Left lung (tissue), 10 donors: ENCODE data around the gene TMEM238L. TPM values are rescaled to one million over a fixed set of nuclear protein-coding genes. Genes with fewer than 3 reads are reported as not detected.

Experiments used
- ATAC-seq: fragments of 200-7000 bp; cut with Tn5 transposase; one replicate; pipeline ENCODE4 v1.9.1; 2020; ENCODE audit warnings: moderate library complexity
- DNase-seq, 4 donors: peaks; one replicate each; pipeline ENCODE4 v3.0.0-alpha.2; 2013 to 2020
- H3K27ac ChIP-seq, 2 donors: fragments of 200-600 bp; sonication (generic) in 1 of 2; one replicate each; pipeline versions ENCODE4 v1.5.0 to v1.8.0; 2020 to 2021
- H3K27me3 ChIP-seq, 2 donors: fragments of 200-600 bp; sonication (generic) in 1 of 2; one replicate each; pipeline versions ENCODE4 v1.5.0 to v1.8.0; 2020 to 2021
- H3K36me3 ChIP-seq, 2 donors: fragments of 200-600 bp; sonication (generic) in 1 of 2; one replicate each; pipeline versions ENCODE4 v1.5.0 to v1.8.0; 2020 to 2021
- H3K4me1 ChIP-seq, 2 donors: fragments of 200-600 bp; one replicate each; pipeline ENCODE4 v1.8.0; 2021
- H3K4me3 ChIP-seq, 2 donors: fragments of 200-600 bp; sonication (generic) in 1 of 2; one replicate each; pipeline versions ENCODE4 v1.5.0 to v1.8.0; 2020 to 2021; ENCODE audit warnings: mild to moderate bottlenecking in 1 of 2
- H3K9me3 ChIP-seq, 2 donors: fragments of 200-600 bp; sonication (generic) in 1 of 2; one replicate each; pipeline versions ENCODE4 v1.5.0 to v1.8.0; 2020 to 2021
- intact Hi-C, 2 donors: fragments of 100-400 bp; cut with DNase I; formaldehyde crosslinking; loops; one replicate each; pipeline versions ENCODE4 v1.11.2 to v1.14.2; 2022
- polyA plus RNA-seq, 6 donors: library from polyadenylated mRNA; unstranded; fragments of 120-200 nt; gene quantifications; one replicate each; pipeline ENCODE4 v1.2.1, GENCODE V29; 2013; ENCODE audit not compliant: insufficient read length in 6 of 6
- total RNA-seq, 2 donors: library from RNA; stranded (reverse); fragmentation: NEBNext Ultra II Directional; extraction: Animal tissue kit (Norgen Biotek cat#: 25700); gene quantifications; one replicate each; pipeline ENCODE4 v1.2.1, GENCODE V29; 2021
- TF ChIP-seq, protein P1 (sequence below), 2 donors: fragments of 200-600 bp; sonication (generic) in 1 of 2; IDR thresholded peaks; one replicate each; pipeline versions ENCODE4 v1.5.0 to v1.8.0; 2021; ENCODE audit warnings: antibody characterized with exemption in 2 of 2
- donor health status: DM: no; HTN: yes; CAD: no.
- donor health status: DM: no; HTN: no; CAD: no.

Gene TMEM238L
- total and polyA plus RNA-seq, 8 donors, result 0.21 to 0.34 TPM; not detected in 6

DNA sequence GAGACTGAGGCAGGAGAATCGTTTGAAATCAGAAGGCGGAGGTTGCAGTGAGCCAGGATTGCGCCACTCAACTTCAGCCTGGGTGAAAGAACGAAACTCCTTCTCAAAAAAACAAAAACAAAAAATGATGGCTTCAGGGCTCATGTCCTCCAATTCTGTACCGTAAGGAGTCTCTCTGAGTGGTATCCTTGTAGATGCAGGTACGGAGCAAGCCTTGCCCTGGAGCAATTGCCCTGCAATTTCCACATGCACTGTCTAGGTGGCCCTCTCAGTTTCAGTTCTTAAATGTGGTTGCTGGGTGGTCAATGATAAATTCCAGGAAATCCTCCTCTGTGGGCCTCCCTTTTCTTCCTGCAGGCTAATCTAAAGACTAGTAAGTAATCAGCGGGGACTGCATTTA lies 10.6 kb downstream of the TMEM238L start:
- TF ChIP-seq, protein P1, sequence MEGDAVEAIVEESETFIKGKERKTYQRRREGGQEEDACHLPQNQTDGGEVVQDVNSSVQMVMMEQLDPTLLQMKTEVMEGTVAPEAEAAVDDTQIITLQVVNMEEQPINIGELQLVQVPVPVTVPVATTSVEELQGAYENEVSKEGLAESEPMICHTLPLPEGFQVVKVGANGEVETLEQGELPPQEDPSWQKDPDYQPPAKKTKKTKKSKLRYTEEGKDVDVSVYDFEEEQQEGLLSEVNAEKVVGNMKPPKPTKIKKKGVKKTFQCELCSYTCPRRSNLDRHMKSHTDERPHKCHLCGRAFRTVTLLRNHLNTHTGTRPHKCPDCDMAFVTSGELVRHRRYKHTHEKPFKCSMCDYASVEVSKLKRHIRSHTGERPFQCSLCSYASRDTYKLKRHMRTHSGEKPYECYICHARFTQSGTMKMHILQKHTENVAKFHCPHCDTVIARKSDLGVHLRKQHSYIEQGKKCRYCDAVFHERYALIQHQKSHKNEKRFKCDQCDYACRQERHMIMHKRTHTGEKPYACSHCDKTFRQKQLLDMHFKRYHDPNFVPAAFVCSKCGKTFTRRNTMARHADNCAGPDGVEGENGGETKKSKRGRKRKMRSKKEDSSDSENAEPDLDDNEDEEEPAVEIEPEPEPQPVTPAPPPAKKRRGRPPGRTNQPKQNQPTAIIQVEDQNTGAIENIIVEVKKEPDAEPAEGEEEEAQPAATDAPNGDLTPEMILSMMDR (IDR thresholded peaks at IDR 0.05), result no peak
- no peaks in the 10 kb centered on the region for H3K27me3 ChIP-seq
- H3K27ac ChIP-seq, result no peak overlapping the region

DNA sequence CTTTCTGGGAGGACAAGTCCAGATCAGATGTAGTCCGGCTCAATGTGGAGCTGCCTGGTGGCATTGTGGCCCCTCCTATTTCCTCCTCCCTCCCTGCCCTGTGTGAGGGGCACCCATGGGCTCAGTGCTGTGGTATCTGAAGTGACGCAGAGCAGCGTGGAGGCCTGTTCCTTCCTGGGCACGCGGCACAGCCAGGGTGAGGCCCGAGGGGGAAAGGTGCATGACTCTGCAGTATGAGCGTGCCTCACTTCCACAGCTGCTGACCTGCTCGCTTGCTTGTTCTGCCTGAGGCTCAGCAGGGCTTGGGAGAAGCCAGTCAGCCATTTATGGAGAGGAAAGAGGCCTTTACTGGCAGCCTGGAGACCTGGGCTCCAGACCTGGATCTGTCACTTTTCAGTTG lies 11.7 kb downstream of the TMEM238L start:
- no peaks in the 10 kb centered on the region for H3K4me1 ChIP-seq
- no peaks in the 10 kb centered on the region for H3K9me3 ChIP-seq
- no peaks in the 10 kb centered on the region for H3K36me3 ChIP-seq
- no peak overlapping the region for H3K27ac ChIP-seq
- TF ChIP-seq, protein P1 (IDR thresholded peaks at IDR 0.05), result no peak
- H3K4me3 ChIP-seq, result no peak overlapping the region
- no peaks in the 10 kb centered on the region for H3K27me3 ChIP-seq
- intact Hi-C loops, result no loop called here
- no peak for ATAC-seq
- no peak for DNase-seq

More for the DNA sequence above, 10.6 kb downstream of the TMEM238L start:
- Histone ChIP-seq H3K9me3 (no peaks in the 10 kb centered on the region), H3K4me1 (no peaks in the 10 kb centered on the region), H3K4me3 (no peak overlapping the region), H3K36me3 (no peaks in the 10 kb centered on the region)
- no peak for ATAC-seq
- DNase-seq, result no peak
- intact Hi-C loops, result no loop called here

DNA sequence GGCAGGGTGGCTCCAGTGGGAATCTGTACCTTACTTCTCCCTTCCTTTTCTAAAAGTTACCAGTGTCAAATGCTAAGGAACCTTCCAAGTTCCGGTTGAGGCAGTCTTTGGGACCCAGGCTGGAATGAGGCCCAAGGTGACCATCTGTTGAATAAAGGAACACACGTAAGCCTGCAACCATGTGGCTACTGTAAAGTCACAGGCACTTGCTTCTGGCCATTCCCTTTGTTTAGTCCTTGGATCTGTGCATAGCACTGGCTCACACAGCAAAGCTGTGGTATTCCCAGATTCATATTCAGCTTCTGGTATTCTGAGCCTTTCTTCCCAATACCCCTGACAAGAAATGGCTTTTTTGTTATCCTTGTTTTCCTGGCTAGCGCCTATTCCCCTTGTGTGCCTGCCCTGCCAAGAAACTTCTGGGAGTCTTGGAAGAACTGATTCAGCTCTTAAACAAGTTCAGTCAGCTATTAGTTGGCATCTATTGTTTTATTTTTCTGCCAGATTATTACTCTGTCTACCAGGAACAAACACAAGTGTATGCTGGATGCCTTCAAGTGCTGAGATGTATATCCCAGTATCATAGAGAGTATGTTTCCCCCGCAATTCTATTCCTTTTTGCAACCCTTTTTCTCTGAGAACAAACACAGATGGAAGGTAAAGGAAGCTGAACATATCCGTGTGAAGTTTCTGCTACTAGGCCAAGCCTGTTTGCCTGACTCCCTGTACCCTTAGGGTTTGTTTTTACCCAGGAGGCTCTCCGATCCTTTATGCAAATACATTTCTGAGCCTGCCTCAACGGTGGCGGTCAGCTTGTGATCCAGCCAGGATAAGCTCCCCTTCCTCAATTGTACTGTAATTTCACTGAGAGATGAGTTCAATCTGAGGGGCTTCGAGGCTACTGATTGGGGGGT lies 13.2 kb downstream of the TMEM238L start:
- ATAC-seq (peak; percentile 27), DNase-seq (no peak)
- intact Hi-C loops, result no loop called here

DNA sequence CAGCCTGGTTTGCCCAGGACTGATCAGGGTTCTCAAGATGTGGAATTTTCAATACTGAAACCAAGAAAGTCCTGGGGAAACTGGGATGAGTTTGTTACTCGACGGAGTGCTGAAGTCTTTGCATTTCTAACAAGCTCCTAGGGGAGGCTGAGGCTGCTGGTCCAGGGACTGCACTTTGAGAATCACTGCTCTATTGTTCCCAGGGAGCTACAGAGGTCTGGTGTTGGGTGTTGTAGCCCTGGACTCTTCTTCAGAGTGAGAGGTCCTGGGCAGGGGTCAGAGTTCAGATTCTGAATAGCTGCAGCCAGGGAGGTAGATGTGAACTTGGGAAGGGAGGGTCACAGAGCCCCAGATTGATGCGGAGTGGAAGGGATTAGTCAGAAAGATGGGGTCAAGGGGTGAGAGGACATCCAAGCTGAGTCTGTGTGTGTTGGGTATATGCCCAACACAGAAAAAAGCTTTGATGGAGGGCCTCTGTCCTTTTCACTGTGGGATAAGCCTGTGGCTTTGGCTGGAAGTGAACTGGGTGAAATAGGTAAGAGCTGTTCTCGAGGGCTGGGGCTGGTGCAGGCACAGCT lies 14.1 kb downstream of the TMEM238L start:
- Histone ChIP-seq H3K9me3 (no peaks in the 10 kb centered on the region), H3K4me3 (no peak overlapping the region), H3K4me1 (no peaks in the 10 kb centered on the region), H3K27me3 (no peaks in the 10 kb centered on the region), H3K36me3 (no peaks in the 10 kb centered on the region), H3K27ac (no peak overlapping the region)
- ATAC-seq, result no peak
- DNase-seq, result no peak
- TF ChIP-seq, protein P1 (IDR thresholded peaks at IDR 0.05), result no peak
- intact Hi-C loops, result no loop called here

More for the DNA sequence above, 13.2 kb downstream of the TMEM238L start:
- Histone ChIP-seq H3K36me3 (no peaks in the 10 kb centered on the region), H3K9me3 (no peaks in the 10 kb centered on the region), H3K27me3 (no peaks in the 10 kb centered on the region), H3K27ac (no peak overlapping the region), H3K4me1 (no peaks in the 10 kb centered on the region), H3K4me3 (no peak overlapping the region)
- TF ChIP-seq, protein P1 (IDR thresholded peaks at IDR 0.05), result no peak

DNA sequence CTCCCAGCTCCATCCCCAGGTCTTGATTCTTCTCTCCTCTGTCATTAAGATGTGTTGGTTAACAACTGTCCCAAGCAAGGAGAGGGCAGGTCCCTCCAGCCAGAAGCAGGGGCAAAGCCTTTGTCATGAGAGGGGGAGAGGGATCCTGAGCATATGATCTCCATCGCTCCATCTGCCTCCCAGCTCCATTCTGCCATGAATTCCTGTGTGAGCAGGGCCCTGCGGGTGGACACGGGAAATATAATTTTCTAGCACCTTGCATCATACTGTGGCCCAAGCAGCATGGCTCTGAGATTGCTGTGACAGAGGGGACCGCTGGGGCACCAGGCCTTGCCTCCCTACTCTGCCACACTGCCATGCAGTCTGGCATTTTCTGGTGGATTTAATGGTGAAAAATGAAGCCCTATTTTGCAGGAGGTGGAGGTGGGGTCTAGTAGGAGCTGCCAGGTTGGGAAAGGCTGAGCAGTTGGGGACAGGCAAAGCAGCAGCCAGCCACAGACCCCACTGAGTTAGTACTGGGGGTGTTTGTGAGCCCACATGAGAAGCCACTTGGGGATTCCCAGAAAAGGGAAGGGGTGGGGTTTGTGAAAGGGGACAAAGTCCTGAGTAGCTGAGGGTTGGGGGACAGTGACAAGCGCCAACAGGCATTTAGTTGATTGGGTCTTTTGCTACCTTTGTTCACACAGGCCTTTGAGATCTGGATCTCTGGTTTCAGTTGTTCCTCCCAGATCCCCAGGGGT lies 16.4 kb downstream of the TMEM238L start:
- no peak for ATAC-seq
- TF ChIP-seq, protein P1 (IDR thresholded peaks at IDR 0.05), result no peak
- Histone ChIP-seq H3K36me3 (no peaks in the 10 kb centered on the region), H3K4me3 (no peak overlapping the region), H3K27ac (no peak overlapping the region), H3K27me3 (no peaks in the 10 kb centered on the region), H3K4me1 (no peaks in the 10 kb centered on the region), H3K9me3 (peaks cover 0 to 5% of the 10 kb centered on the region in 2 donors)
- no peak for DNase-seq
- intact Hi-C loops, result no loop called here
